Measurements from ENCODE around the gene SHD. TPM values are rescaled to one million over a fixed set of nuclear protein-coding genes. Genes with fewer than 3 reads are reported as not detected.

SHD gene
- total RNA-seq, 1 donor from 2014 or later: not detected

DNA sequence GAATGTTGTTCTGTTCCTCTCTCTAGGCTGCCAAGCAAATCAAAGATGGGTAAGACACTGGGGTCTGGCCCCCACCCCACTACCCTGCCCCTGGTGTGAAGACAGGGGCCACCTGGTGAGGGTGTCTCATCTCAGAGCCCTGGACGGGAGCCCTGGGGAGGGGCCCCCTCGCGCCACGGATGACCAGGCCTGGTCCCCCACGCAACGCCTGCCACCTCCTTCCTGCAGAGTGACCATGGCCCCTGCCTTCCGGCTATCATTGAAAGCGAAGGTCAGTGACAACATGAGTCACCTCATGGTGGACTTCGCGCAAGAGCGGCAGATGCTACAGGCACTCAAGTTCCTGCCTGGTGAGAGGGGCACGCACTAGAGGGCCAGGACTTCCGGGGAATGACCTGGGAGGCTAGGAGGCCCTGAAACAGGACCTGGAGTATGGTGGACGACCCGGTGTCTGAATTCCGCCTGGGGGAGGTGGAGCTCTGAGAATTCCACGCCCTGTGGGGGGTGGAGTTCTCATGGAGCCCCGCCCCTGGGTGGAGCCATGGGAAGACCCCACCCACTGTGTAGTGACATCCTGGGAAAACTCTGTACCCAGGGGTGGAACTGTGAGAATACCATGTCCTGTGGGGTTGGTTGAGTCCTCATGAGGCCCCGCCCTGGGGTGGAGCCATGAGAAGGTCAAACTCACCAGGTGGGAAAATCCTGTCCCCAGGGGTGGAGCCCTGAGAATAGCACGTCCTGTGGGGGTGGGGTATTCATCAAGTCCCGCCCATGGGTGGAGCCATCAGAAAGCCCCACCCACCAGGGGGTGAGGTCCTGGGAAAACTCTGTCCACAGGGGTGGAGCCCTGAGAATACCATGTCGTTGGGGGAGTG lies 31.4 kb downstream of the SHD start:
- Histone ChIP-seq H3K36me3 (ENCODE audit: control insufficient read depth, insufficient read depth, low read length) (no peaks in the 10 kb centered on the region), H3K4me3 (ENCODE audit: low read depth, low read length) (no peak overlapping the region), H3K27me3 (ENCODE audit: control insufficient read depth, insufficient read depth, low read length) (no peaks in the 10 kb centered on the region)
- FAIRE-seq (no peak), DNase-seq (ENCODE audit: low read depth) (no peak)
- TF ChIP-seq, protein P1, sequence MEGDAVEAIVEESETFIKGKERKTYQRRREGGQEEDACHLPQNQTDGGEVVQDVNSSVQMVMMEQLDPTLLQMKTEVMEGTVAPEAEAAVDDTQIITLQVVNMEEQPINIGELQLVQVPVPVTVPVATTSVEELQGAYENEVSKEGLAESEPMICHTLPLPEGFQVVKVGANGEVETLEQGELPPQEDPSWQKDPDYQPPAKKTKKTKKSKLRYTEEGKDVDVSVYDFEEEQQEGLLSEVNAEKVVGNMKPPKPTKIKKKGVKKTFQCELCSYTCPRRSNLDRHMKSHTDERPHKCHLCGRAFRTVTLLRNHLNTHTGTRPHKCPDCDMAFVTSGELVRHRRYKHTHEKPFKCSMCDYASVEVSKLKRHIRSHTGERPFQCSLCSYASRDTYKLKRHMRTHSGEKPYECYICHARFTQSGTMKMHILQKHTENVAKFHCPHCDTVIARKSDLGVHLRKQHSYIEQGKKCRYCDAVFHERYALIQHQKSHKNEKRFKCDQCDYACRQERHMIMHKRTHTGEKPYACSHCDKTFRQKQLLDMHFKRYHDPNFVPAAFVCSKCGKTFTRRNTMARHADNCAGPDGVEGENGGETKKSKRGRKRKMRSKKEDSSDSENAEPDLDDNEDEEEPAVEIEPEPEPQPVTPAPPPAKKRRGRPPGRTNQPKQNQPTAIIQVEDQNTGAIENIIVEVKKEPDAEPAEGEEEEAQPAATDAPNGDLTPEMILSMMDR (IDR thresholded peaks at IDR 0.05; ENCODE audit: insufficient read depth, low read length, severe bottlenecking): no peak

DNA sequence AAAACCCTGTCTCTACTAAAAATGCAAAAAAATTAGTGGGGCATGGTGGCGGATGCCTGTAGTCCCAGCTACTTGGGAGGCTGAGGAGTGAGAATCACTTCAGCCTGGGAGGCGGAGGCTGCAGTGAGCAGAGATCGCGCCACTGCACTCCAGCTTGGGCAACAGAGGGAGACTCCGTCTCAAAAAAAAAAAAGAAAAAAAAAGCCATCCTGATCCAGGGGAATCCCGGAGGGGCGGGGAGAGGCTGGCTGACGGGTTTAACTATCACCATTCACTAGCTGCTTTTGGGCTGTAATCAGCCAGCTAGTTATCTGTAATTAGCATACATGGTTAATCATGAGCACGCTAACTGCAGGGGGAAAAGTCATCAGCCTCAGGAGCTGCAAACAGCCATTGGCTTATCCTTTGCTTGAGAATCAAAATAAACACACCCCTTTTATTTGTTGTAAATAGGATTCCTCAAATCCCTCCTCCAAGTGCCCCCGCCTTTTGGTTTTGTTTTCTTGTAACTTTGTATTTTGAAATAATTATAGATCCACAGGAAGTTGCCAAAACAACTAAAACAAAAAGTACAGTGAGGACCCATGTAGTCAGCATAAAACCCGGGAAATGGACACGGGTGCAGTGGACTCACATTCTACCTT lies 34.9 kb downstream of the SHD start:
- Histone ChIP-seq H3K4me3 (ENCODE audit: low read depth, low read length) (no peak overlapping the region), H3K27me3 (ENCODE audit: control insufficient read depth, insufficient read depth, low read length) (no peaks in the 10 kb centered on the region), H3K36me3 (ENCODE audit: control insufficient read depth, insufficient read depth, low read length) (no peaks in the 10 kb centered on the region)
- no peak for FAIRE-seq
- TF ChIP-seq, protein P1 (IDR thresholded peaks at IDR 0.05; ENCODE audit: insufficient read depth, low read length, severe bottlenecking): no peak
- no peak for DNase-seq (ENCODE audit: low read depth)

DNA sequence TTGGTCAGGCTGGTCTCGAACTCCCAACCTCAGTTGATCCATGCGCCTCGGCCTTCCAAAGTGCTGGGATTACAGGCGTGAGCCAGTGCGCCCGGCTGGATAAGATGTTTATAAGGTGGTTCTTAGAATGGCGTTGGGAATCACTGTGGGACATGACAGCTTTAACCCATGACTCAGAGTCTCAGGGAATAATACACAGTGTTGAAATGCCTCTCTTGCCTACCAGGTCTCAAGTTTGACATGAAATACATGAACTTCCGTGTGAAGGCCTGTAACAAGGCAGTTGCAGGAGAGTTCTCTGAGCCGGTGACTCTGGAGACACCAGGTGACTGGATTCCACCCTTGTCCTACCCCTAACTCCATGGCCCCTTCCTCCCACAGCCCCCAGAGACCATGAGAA lies 37.9 kb downstream of the SHD start:
- Histone ChIP-seq H3K27me3 (ENCODE audit: control insufficient read depth, insufficient read depth, low read length) (no peaks in the 10 kb centered on the region), H3K36me3 (ENCODE audit: control insufficient read depth, insufficient read depth, low read length) (no peaks in the 10 kb centered on the region), H3K4me3 (ENCODE audit: low read depth, low read length) (no peak overlapping the region)
- no peak for DNase-seq (ENCODE audit: low read depth)
- TF ChIP-seq, protein P1 (IDR thresholded peaks at IDR 0.05; ENCODE audit: insufficient read depth, low read length, severe bottlenecking): no peak
- no peak for FAIRE-seq

DNA sequence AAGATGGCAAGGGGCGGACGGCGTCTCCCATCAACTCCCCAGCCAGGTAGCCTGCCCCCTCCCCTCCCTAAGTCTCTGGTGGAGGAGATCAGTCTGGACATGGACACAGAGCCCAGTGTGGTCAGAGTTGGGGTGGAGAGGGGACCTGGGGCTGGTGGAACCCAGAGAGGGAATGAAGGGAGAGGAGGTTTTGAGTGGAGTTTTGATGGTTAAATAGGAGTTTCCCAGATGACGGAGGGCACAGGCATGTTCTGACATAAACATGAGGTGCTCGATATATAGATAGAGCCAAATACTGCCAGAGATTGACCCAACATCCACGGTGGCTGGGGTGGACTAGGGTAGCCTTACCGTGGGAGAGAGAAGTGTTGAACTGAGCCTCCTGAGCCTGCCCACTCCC lies 39.4 kb downstream of the SHD start:
- no peak overlapping the region for H3K4me3 ChIP-seq (ENCODE audit: low read depth, low read length)
- DNase-seq (ENCODE audit: low read depth) (no peak), FAIRE-seq (no peak)
- no peaks in the 10 kb centered on the region for H3K27me3 ChIP-seq (ENCODE audit: control insufficient read depth, insufficient read depth, low read length)
- TF ChIP-seq, protein P1 (IDR thresholded peaks at IDR 0.05; ENCODE audit: insufficient read depth, low read length, severe bottlenecking): no peak
- no peaks in the 10 kb centered on the region for H3K36me3 ChIP-seq (ENCODE audit: control insufficient read depth, insufficient read depth, low read length)

DNA sequence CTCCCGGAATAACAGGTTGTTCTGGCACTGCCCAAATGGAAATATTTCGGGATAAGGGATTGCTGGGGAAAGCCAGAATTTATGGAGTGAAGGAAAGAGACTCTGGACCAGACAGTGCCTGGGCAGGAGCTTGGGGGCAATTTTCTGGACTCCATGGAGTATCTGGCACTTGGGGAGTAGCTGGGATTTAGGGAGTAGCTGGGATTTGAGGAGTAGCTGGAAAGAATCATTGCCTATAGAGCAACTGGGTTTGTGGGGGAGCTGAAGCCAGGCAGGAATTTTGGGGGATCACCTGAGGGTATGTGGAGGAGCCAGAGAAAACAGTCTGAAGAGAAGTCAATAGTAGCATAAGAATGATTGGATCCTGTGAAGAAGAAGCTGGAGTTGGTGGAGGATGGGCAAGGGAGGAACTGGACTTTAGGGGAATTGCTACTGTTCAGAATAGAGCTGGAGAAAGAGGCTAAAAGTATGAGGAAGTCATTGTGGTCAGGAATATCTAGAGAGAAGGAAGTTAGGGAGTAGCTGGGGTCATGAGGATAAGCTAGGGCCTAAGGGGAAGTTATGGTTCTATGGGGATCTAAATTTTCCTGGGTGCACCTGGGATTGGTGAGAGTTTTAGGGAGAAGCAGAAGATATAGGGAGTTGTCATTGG lies 40.1 kb downstream of the SHD start:
- TF ChIP-seq, protein P1 (IDR thresholded peaks at IDR 0.05; ENCODE audit: insufficient read depth, low read length, severe bottlenecking): no peak
- Histone ChIP-seq H3K4me3 (ENCODE audit: low read depth, low read length) (no peak overlapping the region), H3K27me3 (ENCODE audit: control insufficient read depth, insufficient read depth, low read length) (no peaks in the 10 kb centered on the region), H3K36me3 (ENCODE audit: control insufficient read depth, insufficient read depth, low read length) (no peaks in the 10 kb centered on the region)
- FAIRE-seq: no peak
- no peak for DNase-seq (ENCODE audit: low read depth)
